Ecto neural progenitor cell (in vitro differentiated cells): ENCODE results near the gene RNU7-1.
A peak's percentile ranks its signal among the peaks of the same experiment; 100 is the strongest.

ENCODE experiments used
- DNase-seq: peaks from one replicate; pipeline ENCODE4 v3.0.0-alpha.2; 2018; ENCODE audit warnings: low spot score

The RNU7-1 gene

DNA sequence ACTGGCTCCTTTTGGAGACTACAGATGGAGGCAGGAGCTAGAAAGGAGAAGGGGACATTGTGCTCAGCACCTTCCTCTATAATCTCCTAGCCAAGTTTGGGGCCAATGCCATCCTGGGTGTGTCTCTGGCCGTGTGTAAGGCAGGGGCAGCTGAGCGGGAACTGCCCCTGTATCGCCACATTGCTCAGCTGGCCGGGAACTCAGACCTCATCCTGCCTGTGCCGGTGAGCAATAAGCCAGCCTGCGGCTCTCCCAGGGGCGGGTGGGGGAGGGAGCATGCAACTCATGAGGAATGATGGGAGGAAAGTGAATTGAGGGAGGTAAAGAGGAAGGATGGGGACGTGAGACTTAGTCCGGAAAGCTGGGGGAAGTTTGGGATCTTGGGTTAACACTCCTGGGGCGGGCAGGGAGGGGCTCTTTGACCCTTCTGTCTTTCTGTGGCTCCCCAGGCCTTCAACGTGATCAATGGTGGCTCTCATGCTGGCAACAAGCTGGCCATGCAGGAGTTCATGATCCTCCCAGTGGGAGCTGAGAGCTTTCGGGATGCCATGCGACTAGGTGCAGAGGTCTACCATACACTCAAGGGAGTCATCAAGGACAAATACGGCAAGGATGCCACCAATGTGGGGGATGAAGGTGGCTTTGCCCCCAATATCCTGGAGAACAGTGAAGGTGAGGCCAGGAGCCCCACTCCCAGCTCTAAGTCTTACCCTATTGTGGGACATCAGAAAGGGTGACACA, 26.0 kb upstream of the RNU7-1 start:
- DNase-seq: no peak

DNA sequence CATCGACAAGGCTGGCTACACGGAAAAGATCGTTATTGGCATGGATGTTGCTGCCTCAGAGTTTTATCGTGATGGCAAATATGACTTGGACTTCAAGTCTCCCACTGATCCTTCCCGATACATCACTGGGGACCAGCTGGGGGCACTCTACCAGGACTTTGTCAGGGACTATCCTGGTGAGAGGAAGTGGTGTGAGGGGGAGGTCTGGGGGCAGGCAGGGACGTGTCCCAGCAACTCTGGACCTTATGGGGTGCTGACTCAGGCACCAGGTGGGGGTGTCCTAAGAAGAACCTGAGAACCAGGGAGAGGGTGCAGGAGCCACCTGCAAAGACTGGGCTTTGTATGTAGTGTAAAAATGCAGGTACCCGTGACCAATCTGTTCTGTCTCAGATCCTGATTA, 24.0 kb upstream of the RNU7-1 start:
- no peak for DNase-seq

DNA sequence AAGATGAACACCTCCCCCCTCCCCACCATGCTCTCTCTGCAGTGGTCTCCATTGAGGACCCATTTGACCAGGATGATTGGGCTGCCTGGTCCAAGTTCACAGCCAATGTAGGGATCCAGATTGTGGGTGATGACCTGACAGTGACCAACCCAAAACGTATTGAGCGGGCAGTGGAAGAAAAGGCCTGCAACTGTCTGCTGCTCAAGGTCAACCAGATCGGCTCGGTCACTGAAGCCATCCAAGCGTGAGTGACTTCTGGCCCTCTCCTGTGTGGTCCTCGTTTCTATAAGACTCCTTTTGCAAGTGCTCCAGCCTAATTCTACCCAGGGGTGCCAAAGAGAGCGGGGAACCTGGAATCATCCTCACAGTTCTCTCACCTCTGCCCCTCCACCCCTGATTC, 22.1 kb upstream of the RNU7-1 start:
- DNase-seq: no peak

DNA sequence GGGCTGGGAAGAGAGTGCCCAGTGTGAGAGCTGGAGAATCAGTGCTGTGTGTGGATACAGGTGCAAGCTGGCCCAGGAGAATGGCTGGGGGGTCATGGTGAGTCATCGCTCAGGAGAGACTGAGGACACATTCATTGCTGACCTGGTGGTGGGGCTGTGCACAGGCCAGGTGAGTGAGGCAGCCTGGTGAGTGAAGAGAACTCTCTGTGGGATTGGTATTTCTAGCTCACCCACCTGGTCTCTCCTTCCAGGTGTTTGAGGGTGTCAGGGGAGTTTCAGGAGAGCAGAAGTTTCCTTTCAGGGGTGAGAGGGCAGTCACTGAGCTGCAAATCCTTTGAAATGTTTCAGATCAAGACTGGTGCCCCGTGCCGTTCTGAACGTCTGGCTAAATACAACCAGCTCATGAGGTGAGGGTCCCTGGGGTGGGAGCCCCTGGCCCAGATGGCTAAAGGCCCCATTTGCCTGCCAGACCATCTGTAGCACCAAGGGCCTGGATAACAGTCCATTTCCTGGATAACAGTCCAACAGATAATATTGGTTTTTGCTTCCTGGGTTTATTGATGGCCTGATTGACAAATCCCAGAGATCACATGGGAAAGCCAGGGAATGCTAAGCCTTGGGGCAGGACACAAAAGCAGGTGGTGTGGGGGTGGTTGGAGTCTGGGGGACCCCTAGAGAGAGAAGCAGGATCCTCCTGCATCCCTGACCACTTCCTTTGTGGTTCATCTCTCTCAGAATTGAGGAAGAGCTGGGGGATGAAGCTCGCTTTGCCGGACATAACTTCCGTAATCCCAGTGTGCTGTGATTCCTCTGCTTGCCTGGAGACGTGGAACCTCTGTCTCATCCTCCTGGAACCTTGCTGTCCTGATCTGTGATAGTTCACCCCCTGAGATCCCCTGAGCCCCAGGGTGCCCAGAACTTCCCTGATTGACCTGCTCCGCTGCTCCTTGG, 21.3 kb upstream of the RNU7-1 start:
- no peak for DNase-seq

DNA sequence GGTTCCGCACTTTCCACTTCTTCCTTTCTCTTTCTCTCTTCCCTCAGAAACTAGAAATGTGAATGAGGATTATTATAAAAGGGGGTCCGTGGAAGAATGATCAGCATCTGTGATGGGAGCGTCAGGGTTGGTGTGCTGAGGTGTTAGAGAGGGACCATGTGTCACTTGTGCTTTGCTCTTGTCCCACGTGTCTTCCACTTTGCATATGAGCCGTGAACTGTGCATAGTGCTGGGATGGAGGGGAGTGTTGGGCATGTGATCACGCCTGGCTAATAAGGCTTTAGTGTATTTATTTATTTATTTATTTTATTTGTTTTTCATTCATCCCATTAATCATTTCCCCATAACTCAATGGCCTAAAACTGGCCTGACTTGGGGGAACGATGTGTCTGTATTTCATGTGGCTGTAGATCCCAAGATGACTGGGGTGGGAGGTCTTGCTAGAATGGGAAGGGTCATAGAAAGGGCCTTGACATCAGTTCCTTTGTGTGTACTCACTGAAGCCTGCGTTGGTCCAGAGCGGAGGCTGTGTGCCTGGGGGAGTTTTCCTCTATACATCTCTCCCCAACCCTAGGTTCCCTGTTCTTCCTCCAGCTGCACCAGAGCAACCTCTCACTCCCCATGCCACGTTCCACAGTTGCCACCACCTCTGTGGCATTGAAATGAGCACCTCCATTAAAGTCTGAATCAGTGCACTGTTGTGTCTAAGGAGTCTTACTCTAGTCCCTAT, 20.4 kb upstream of the RNU7-1 start:
- no peak for DNase-seq

DNA sequence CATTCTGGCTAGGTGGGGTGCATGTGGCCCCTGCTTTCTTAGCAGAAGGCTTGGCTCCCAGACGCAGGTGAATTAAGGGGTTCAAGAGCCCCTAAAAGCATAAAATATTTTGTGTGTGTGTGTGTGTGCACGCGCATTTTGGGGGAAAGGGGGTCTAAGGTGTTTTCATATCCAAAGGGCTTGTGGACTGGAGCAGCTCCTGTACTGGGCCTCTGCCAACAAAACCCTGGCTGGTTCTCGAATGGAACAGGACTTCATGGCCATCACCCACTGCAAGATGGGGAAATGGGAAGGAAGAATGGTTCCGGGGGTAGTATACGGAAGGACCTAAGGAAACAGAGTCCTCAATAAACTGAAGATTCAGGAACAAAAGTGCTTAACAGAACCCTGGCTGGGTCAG, 19.8 kb upstream of the RNU7-1 start:
- DNase-seq: no peak

DNA sequence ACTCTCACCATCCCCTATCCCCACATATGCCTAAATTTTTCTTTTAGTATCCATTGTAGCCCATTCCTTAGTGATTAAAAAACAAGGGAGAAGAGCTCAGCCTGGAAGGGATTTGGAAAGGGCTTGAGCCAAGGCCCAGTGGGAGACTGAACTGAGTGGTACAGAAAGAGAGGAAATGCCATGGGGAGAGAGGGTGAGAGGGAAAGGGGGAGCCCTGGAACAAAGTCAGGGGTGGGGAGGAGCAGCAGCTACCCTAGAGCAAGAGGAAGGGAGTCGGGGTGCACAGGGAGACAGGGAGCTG, 18.4 kb upstream of the RNU7-1 start:
- DNase-seq: peak; percentile 67

DNA sequence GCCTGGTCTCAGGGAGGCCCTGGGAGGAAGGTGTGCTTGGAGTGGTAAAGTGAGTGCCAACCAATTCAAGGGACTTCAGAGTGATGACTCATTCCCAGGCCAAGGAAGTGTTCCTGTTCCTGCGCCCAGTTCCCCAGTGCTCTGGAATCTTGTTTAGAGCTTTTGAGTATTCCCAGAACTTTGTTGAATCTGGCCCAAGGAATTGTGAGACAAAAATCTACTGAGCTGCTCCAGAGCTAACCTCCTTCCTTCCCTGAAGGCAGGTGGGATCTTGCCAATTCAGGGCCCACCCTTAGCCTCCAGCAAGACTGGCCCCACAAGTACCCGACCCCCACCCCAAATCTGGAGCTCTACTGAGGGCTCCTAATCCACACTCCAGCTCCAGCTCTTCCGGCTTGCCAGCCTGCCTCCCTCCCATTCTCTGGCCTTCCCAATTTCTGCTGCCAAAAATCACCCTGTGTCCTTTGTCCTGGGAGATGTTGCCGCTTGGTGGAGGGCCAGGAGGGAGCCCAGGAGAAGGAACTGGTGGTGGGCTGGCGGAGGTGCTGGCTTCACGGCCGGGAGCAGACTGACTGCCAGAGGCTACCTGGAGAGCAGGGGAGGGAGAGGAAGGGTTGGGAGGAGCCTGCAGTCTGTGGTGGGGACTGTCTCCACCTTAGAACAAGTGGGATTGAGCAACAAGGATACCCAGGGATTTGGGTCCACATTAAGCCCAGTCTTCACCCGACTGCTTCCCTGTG, 17.9 kb upstream of the RNU7-1 start:
- DNase-seq: peak; percentile 84

DNA sequence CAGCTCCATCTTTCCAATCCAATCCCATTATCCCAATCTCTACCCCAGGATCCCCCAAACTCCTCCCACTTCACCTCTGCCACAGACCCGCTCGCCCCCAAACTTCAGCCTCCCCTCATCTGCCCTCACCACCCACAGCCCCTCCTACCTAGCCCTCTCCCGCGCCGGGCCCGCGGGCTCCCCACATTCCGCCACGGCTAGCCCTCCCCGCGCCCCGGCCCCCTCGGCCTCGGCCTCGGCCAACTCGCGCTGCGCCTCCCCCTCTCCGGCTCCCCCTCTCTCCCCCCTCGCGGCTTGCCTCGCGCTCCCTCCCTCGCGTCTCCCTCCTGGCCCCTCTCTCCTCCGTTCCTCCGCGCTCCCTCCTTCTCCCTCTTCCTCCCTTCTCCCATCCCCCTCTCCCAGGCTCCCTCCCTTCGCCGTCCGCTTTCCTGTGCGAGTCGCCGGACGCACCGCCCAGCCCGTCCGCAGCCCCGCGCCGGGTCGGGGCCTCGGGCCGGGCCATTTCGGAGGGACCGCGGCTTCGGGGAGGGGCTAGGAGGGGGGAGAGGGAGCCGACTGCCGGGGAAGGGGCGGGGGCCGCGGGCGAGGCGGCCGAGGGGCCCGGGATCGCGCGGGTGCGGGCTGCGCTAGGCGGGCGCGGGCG, 16.1 kb upstream of the RNU7-1 start, which contains the start of gene ATN1:
Gene ATN1, plus strand, starts transcription at position 581 of the 643 bp plus-strand sequence. CDS start 6,043 bp downstream, outside the sequence.
- peak; percentile 86 for DNase-seq

DNA sequence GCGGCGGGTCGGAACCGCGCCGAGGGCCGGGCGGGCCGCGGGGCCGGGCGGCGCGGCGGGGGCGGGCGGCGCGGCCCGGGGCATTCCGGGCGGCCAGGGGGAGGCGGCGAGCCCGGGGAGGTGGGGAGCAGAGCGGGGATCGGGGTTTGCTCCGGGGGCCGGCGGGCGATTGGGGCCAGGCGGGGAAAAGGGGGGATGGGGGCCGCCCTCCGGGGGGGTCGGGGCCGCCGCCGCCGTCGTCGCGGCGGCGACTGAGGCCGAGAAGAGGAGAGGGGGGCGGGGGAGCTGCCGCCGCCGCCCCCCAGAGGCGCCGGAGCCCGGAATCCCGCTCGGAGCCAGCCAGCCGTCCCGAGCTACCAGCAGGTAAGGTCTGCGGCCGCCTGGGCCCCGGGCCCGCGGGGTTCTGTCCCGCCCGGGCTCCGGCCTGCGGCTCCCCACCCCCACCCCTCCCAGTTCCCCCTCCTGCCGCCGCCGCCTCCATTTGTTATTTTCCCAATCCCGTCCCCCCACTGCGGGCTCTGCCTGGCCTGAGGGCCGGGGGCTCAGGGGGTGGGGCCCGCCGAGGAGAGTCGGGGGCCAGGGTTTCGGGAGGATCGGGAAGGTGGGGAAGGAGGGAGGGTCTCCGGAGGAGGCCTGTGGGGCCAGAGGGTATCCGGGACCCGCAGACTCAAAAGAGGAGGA, 15.5 kb upstream of the RNU7-1 start:
- peak; percentile 67 for DNase-seq

DNA sequence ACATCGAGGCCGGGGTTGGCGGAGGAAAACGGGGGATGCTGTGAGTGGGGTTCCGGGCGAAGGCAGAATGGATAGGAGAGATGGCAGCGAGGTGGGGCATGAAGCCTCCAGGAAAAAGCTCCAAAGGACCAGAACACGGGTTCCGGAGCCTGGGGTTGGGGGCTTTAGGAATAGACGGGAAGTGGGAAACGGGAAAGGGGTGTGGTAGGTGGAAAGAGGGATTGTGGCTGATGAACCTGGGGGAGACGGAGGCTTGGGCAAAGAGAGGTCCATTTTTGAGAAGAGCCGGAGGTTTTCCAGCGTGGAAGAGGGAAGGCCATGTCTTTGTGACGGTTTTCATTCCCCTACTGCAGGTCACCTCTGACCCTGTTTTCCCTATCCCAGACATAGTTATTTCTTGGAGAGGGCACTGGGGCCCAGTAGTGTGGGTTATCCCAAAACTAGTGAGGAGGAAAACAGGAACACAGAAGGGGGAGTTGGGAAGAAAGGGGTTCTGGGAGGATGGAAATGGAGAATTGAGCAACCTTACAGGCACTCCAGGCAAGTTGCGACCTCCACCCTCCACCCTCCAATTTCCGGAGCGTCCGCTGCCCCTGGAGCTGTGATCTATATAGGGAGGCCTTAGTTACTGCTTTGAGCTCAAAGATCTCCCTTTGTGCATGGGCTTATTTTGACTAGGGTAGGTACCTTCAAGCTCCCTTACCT, 14.8 kb upstream of the RNU7-1 start:
- no peak for DNase-seq

DNA sequence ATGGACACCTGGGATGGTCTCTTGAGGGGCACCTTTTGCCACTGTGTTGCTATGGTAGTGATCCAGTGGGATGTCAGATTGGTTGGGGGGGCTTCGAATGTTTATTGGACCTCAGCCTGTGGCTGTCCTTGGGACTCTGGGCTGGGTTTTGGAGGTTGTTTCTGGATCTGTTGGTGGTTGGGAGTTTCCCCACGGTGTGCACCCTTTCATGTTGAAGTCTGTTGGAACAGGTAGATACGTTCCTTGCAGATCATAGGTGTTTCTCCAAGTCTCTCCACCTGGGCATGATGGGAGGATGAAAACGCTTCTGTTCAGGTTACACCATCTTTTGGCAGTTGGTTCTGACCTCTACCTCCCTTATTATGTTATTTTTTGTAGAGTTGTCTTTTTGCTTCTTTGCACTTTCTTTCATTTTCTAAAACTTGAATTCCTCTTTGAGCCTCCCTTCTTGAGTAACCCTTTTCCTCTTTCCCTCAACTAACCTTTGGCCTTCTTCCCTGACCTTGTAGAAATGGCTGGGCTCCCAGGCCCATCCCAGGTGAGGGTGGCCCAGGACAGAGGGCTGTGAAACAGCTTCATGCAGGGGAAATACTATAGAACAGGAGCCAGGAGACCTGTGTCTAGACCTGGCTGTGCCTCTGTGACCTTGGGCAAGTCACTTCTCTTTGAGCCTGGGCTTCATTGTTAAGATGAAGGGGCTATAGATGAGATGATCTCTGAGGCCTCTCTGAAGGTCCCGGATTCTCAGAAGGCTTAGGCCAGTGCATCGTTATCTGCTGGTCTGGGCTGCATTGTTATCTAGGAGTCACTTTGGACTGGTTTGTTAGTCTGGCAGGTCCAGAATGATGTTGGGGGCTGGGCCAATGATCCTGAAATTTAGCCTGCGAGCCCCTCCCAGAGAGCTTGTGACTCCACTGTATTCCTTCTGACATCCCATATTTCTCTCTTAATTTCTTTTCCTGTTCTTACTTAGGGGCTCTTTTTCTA, 13.9 kb upstream of the RNU7-1 start:
- no peak for DNase-seq

DNA sequence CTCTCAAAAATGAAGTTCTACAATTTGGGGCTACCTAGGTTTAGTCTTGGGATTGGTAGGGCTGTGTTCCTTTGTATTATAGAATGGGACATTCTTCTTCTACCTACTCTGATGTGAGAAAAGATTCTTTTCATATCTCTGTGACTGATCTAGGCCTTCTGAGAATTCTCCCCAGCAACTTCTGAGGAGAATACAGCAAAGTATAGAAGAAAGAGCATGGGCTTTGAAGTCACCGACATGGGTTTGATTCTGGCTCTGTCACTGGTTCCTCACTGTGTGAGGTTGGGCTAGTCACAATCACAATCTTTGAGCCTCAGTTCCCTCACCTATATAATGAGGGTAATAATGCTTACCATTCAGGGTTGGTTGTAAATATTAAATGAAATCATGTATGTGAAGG, 10.8 kb upstream of the RNU7-1 start:
- DNase-seq: no peak

DNA sequence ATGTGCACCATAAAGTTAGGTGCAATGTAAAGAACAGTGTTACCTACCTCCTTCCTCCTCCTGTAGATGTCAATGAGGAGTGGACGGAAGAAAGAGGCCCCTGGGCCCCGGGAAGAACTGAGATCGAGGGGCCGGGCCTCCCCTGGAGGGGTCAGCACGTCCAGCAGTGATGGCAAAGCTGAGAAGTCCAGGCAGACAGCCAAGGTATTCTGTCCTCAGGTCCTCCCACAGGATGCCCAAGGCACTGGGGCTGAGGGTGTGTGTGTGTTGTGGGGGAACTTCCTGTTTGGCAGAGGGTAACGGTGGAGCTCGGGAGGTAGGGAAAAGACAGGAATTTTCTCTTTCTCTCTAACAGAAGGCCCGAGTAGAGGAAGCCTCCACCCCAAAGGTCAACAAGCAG, 9.5 kb upstream of the RNU7-1 start:
- DNase-seq: no peak

DNA sequence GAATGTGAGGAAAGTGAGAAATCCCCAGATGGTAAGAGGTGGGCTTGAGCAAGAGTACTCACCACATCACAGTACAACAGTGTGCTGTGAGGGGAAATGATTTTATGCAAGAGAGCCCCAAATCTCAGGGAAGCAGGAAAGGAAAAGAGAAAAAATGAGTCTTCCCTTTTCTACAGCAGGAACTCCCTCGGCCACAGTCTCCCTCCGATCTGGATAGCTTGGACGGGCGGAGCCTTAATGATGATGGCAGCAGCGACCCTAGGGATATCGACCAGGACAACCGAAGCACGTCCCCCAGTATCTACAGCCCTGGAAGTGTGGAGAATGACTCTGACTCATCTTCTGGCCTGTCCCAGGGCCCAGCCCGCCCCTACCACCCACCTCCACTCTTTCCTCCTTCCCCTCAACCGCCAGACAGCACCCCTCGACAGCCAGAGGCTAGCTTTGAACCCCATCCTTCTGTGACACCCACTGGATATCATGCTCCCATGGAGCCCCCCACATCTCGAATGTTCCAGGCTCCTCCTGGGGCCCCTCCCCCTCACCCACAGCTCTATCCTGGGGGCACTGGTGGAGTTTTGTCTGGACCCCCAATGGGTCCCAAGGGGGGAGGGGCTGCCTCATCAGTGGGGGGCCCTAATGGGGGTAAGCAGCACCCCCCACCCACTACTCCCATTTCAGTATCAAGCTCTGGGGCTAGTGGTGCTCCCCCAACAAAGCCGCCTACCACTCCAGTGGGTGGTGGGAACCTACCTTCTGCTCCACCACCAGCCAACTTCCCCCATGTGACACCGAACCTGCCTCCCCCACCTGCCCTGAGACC, 8.0 kb upstream of the RNU7-1 start:
- DNase-seq: no peak

DNA sequence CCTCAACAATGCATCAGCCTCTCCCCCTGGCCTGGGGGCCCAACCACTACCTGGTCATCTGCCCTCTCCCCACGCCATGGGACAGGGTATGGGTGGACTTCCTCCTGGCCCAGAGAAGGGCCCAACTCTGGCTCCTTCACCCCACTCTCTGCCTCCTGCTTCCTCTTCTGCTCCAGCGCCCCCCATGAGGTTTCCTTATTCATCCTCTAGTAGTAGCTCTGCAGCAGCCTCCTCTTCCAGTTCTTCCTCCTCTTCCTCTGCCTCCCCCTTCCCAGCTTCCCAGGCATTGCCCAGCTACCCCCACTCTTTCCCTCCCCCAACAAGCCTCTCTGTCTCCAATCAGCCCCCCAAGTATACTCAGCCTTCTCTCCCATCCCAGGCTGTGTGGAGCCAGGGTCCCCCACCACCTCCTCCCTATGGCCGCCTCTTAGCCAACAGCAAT, 7.4 kb upstream of the RNU7-1 start:
- no peak for DNase-seq

DNA sequence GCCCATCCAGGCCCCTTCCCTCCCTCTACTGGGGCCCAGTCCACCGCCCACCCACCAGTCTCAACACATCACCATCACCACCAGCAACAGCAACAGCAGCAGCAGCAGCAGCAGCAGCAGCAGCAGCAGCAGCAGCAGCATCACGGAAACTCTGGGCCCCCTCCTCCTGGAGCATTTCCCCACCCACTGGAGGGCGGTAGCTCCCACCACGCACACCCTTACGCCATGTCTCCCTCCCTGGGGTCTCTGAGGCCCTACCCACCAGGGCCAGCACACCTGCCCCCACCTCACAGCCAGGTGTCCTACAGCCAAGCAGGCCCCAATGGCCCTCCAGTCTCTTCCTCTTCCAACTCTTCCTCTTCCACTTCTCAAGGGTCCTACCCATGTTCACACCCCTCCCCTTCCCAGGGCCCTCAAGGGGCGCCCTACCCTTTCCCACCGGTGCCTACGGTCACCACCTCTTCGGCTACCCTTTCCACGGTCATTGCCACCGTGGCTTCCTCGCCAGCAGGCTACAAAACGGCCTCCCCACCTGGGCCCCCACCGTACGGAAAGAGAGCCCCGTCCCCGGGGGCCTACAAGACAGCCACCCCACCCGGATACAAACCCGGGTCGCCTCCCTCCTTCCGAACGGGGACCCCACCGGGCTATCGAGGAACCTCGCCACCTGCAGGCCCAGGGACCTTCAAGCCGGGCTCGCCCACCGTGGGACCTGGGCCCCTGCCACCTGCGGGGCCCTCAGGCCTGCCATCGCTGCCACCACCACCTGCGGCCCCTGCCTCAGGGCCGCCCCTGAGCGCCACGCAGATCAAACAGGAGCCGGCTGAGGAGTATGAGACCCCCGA, 6.8 kb upstream of the RNU7-1 start:
- peak; percentile 59 for DNase-seq
